ENCODE results near the gene EEFSEC.

DNA sequence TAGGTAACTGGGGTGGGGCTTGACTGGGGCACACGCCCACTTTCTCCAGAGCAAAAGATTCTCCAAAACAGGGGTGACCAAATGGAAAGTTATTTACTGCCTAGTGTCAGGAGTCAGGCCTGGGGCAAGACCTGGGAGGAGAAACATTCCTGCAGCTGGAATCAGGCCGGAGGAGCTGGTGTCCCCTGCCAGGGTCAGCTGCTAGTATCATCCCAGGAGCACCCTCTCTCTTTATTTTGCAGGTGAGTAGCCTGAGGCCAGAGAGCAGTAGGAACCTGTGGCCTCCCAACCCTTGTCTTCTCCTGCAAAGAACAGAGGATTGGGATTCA lies 280.5 kb downstream of the EEFSEC start:
- no peak for TF ChIP-seq EZH2 (IDR thresholded peaks at IDR 0.05; ENCODE audit: low read depth)
- TF ChIP-seq, protein P1, sequence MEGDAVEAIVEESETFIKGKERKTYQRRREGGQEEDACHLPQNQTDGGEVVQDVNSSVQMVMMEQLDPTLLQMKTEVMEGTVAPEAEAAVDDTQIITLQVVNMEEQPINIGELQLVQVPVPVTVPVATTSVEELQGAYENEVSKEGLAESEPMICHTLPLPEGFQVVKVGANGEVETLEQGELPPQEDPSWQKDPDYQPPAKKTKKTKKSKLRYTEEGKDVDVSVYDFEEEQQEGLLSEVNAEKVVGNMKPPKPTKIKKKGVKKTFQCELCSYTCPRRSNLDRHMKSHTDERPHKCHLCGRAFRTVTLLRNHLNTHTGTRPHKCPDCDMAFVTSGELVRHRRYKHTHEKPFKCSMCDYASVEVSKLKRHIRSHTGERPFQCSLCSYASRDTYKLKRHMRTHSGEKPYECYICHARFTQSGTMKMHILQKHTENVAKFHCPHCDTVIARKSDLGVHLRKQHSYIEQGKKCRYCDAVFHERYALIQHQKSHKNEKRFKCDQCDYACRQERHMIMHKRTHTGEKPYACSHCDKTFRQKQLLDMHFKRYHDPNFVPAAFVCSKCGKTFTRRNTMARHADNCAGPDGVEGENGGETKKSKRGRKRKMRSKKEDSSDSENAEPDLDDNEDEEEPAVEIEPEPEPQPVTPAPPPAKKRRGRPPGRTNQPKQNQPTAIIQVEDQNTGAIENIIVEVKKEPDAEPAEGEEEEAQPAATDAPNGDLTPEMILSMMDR (conservative IDR thresholded peaks at IDR 0.05), result no peak
